ENCODE data around the gene IRF5. TPM values are rescaled to one million over a fixed set of nuclear protein-coding genes. Genes with fewer than 3 reads are reported as not detected.

Gene IRF5
- total RNA-seq, 4 donors from 2014 or later = 12.2 to 20.5 (median 16.9) TPM

- Histone ChIP-seq H3K36me3 (no peaks in the 10 kb centered on the region), H3K27me3 (peaks cover 0 to 53% (median 6%) of the 10 kb centered on the region in 4 donors), H3K4me3 (no peak overlapping the region), H3K4me1 (peaks cover 9 to 50% (median 17%) of the 10 kb centered on the region in 3 donors), H3K27ac (no peak overlapping the region), H3K9me3 (no peaks in the 10 kb centered on the region)
- 63 to 86% methylated on average over 9 to 11 of the region's 19 CpGs for WGBS, 2 donors
- intact Hi-C loops (cut with DNase I) = loop anchor here (5.0 kb wide), 1 partner anchor 185 kb away; no protein-coding TSS in a partner anchor
- no peak for TF ChIP-seq CTCF (IDR thresholded peaks at IDR 0.05)
- TF ChIP-seq POLR2A (IDR thresholded peaks at IDR 0.05) = no peak
- no peak for DNase-seq
These were observed 30.8 kb upstream of the IRF5 start for GRCh38 chr7:128906766-128907559.

GRCh38 chr7:128908750-128909624 is 28.7 kb upstream of the IRF5 start:
- Histone ChIP-seq H3K4me1 (peaks cover 9 to 32% (median 12%) of the 10 kb centered on the region in 3 donors), H3K4me3 (peak overlapping the region in 1 of 4 donors; percentile 60), H3K9me3 (no peaks in the 10 kb centered on the region), H3K27ac (no peak overlapping the region), H3K27me3 (peaks cover 0 to 67% (median 6%) of the 10 kb centered on the region in 4 donors), H3K36me3 (no peaks in the 10 kb centered on the region)
- DNase-seq = no peak
- no peak for TF ChIP-seq POLR2A (IDR thresholded peaks at IDR 0.05)
- TF ChIP-seq CTCF (IDR thresholded peaks at IDR 0.05) = no peak
- intact Hi-C loops (cut with DNase I) = loop anchor here (5.0 kb wide), 1 partner anchor 183 kb away; no protein-coding TSS in a partner anchor
- WGBS, 2 donors = 83 to 88% methylated on average over 1 to 3 of the region's 6 CpGs

GRCh38 chr7:128909625-128910568 is 27.8 kb upstream of the IRF5 start:
- no peak for DNase-seq
- WGBS, 2 donors = 10 to 30% methylated on average over 18 to 22 of the region's 42 CpGs
- H3K27ac ChIP-seq = no peak overlapping the region
- peaks cover 12 to 27% (median 13%) of the 10 kb centered on the region in 3 donors for H3K4me1 ChIP-seq
- H3K4me3 ChIP-seq = peak overlapping the region; percentile 0 to 60 (median 32)
- intact Hi-C loops (cut with DNase I) = loop anchor here (5.0 kb wide), 1 partner anchor 182 kb away; no protein-coding TSS in a partner anchor
- peaks cover 0 to 76% (median 9%) of the 10 kb centered on the region in 4 donors for H3K27me3 ChIP-seq
- H3K36me3 ChIP-seq = no peaks in the 10 kb centered on the region
- no peaks in the 10 kb centered on the region for H3K9me3 ChIP-seq
- TF ChIP-seq CTCF (IDR thresholded peaks at IDR 0.05) (no peak), POLR2A (IDR thresholded peaks at IDR 0.05) (no peak)

GRCh38 chr7:128910569-128910945 is 27.2 kb upstream of the IRF5 start, which contains the start of gene KCP:
Gene KCP, minus strand, starts transcription at chr7:128910709. Its CDS starts 33 bp downstream, at chr7:128910676.
- no peak for DNase-seq
- Histone ChIP-seq H3K4me1 (peaks cover 19 to 34% (median 20%) of the 10 kb centered on the region in 3 donors), H3K4me3 (peak within 1 kb of the TSS; percentile 0 to 60 (median 32)), H3K9me3 (no peaks in the 10 kb centered on the region), H3K27me3 (peaks cover 0 to 83% (median 10%) of the 10 kb centered on the region in 4 donors), H3K27ac (peak within 1 kb of the TSS in 1 of 4 donors; percentile 3), H3K36me3 (no peaks in the 10 kb centered on the region)
- 22 to 51% methylated on average over 6 to 7 of the region's 34 CpGs for WGBS, 2 donors
- intact Hi-C loops (cut with DNase I) = no loop called here
- no peak for TF ChIP-seq POLR2A (IDR thresholded peaks at IDR 0.05)
- no peak for TF ChIP-seq CTCF (IDR thresholded peaks at IDR 0.05)
